Measurements from ENCODE around the gene ECM1.
A peak's percentile ranks its signal among the peaks of the same experiment; 100 is the strongest.

The ECM1 gene

GRCh38 chr1:150514260-150514659, 6.4 kb downstream of the ECM1 start:
- H3K4me1 ChIP-seq (ENCODE audit: insufficient read depth, low read length, poor library complexity, severe bottlenecking), result peaks cover 11% of the 10 kb centered on the region
- H2AFZ ChIP-seq (ENCODE audit: low read length), result no peak overlapping the region
- no peak overlapping the region for H3K4me3 ChIP-seq (ENCODE audit: low read length, poor library complexity, severe bottlenecking)
- no peaks in the 10 kb centered on the region for H3K27me3 ChIP-seq (ENCODE audit: insufficient read depth, low read length, poor library complexity, severe bottlenecking)
- H3F3A ChIP-seq (ENCODE audit: low read depth), result no peaks in the 10 kb centered on the region
- H3K9me3 ChIP-seq (ENCODE audit: insufficient read depth, low read depth, low read length), result no peaks in the 10 kb centered on the region
- no peaks in the 10 kb centered on the region for H4K20me1 ChIP-seq (ENCODE audit: insufficient read depth, low read length, poor library complexity, severe bottlenecking)
- no peak overlapping the region for H3K4me2 ChIP-seq (ENCODE audit: low read depth, low read length, poor library complexity, severe bottlenecking)
- no peaks in the 10 kb centered on the region for H3K9me2 ChIP-seq (replicated peaks; ENCODE audit: low read depth, low read length)
- no peaks in the 10 kb centered on the region for H3K79me2 ChIP-seq (ENCODE audit: insufficient read depth, low read length)
- no peaks in the 10 kb centered on the region for H3K36me3 ChIP-seq (ENCODE audit: insufficient read depth, low read length)
- TF ChIP-seq CTCF (conservative IDR thresholded peaks at IDR 0.05; ENCODE audit: low read length) (no peak), EZH2phosphoT487 (IDR thresholded peaks at IDR 0.05; ENCODE audit: borderline replicate concordance) (no peak)
- H3K9ac ChIP-seq (ENCODE audit: low read depth, low read length, poor library complexity, severe bottlenecking), result no peak overlapping the region

GRCh38 chr1:150514913-150515327, 7.0 kb downstream of the ECM1 start:
- peaks cover 11% of the 10 kb centered on the region for H3K4me1 ChIP-seq (ENCODE audit: insufficient read depth, low read length, poor library complexity, severe bottlenecking)
- H3K27me3 ChIP-seq (ENCODE audit: insufficient read depth, low read length, poor library complexity, severe bottlenecking), result no peaks in the 10 kb centered on the region
- peak overlapping the region; percentile 96 for H2AFZ ChIP-seq (ENCODE audit: low read length)
- H3K36me3 ChIP-seq (ENCODE audit: insufficient read depth, low read length), result no peaks in the 10 kb centered on the region
- H4K20me1 ChIP-seq (ENCODE audit: insufficient read depth, low read length, poor library complexity, severe bottlenecking), result no peaks in the 10 kb centered on the region
- no peaks in the 10 kb centered on the region for H3K9me3 ChIP-seq (ENCODE audit: insufficient read depth, low read depth, low read length)
- no peaks in the 10 kb centered on the region for H3K9me2 ChIP-seq (replicated peaks; ENCODE audit: low read depth, low read length)
- peak overlapping the region; percentile 83 for H3K4me2 ChIP-seq (ENCODE audit: low read depth, low read length, poor library complexity, severe bottlenecking)
- H3K9ac ChIP-seq (ENCODE audit: low read depth, low read length, poor library complexity, severe bottlenecking), result peak overlapping the region; percentile 41
- TF ChIP-seq EZH2phosphoT487 (IDR thresholded peaks at IDR 0.05; ENCODE audit: borderline replicate concordance), result no peak
- TF ChIP-seq CTCF (conservative IDR thresholded peaks at IDR 0.05; ENCODE audit: low read length), result no peak
- H3F3A ChIP-seq (ENCODE audit: low read depth), result no peaks in the 10 kb centered on the region
- peak overlapping the region; percentile 78 for H3K4me3 ChIP-seq (ENCODE audit: low read length, poor library complexity, severe bottlenecking)
- no peaks in the 10 kb centered on the region for H3K79me2 ChIP-seq (ENCODE audit: insufficient read depth, low read length)

GRCh38 chr1:150515328-150516049, 7.6 kb downstream of the ECM1 start, which contains the start of gene FALEC:
Gene FALEC, plus strand, starts transcription at chr1:150515752.
- Histone ChIP-seq H3F3A (ENCODE audit: low read depth) (no peaks in the 10 kb centered on the region), H3K9me2 (replicated peaks; ENCODE audit: low read depth, low read length) (no peaks in the 10 kb centered on the region), H3K4me3 (ENCODE audit: low read length, poor library complexity, severe bottlenecking) (peak within 1 kb of the TSS; percentile 78), H3K4me2 (ENCODE audit: low read depth, low read length, poor library complexity, severe bottlenecking) (peak within 1 kb of the TSS; percentile 83), H3K36me3 (ENCODE audit: insufficient read depth, low read length) (no peaks in the 10 kb centered on the region), H3K79me2 (ENCODE audit: insufficient read depth, low read length) (no peaks in the 10 kb centered on the region), H4K20me1 (ENCODE audit: insufficient read depth, low read length, poor library complexity, severe bottlenecking) (no peaks in the 10 kb centered on the region), H3K27me3 (ENCODE audit: insufficient read depth, low read length, poor library complexity, severe bottlenecking) (no peaks in the 10 kb centered on the region), H3K9ac (ENCODE audit: low read depth, low read length, poor library complexity, severe bottlenecking) (peak within 1 kb of the TSS; percentile 69), H3K4me1 (ENCODE audit: insufficient read depth, low read length, poor library complexity, severe bottlenecking) (peaks cover 11% of the 10 kb centered on the region), H3K9me3 (ENCODE audit: insufficient read depth, low read depth, low read length) (no peaks in the 10 kb centered on the region), H2AFZ (ENCODE audit: low read length) (peak within 1 kb of the TSS; percentile 96)
- TF ChIP-seq EZH2phosphoT487 (IDR thresholded peaks at IDR 0.05; ENCODE audit: borderline replicate concordance), result no peak
- TF ChIP-seq CTCF (conservative IDR thresholded peaks at IDR 0.05; ENCODE audit: low read length), result no peak
